GM18511 (cell line): ENCODE data around the gene SPACDR.
A peak's percentile ranks its signal among the peaks of the same experiment; 100 is the strongest.

ENCODE experiments used
- ATAC-seq: cut with Tn5 transposase; IDR thresholded peaks from one replicate; pipeline ENCODE4 v1.9.1; 2021; ENCODE audit warnings: mild to moderate bottlenecking, moderate library complexity; ENCODE audit not compliant: unreplicated experiment

The SPACDR gene

DNA sequence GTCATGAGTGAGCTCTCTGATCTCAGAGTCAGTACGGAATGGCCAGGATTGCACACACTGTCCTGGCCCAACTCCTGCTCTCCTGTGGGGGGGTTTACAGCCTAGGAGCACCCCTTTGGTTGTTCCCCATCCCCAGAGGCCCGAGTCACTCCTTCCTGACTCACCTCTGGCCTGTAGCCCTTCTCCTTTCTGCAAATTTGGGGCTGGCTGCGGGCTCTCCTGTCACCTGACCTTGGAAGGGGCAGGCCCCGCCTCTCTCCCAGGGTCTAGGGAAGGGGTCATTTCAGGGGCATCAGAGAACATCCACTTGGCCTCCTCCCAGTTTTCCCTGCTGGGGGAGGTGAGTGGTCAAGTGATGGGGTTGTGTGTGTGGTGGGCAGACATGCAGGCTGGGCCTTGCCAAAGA lies 21.4 kb upstream of the SPACDR start:
- no peak for ATAC-seq

DNA sequence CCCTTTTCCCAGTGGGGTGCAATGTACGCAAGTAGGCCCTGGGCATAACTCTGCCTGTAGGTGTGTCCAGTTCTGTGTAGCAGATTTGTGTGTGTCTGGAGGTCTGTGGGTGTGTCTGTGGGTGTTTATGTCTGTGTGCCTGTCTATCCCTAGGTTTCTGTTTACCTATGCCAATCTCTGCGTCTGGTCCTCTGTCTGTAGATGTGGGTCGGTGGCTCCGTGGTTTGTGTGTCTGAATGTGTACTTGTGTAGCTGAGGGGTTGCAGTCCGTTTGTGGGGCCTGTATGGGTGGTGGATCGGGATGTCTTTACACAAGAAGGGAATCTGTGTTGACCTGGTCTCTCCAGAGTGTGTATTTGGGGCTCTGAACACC lies 20.6 kb upstream of the SPACDR start:
- ATAC-seq, result no peak

DNA sequence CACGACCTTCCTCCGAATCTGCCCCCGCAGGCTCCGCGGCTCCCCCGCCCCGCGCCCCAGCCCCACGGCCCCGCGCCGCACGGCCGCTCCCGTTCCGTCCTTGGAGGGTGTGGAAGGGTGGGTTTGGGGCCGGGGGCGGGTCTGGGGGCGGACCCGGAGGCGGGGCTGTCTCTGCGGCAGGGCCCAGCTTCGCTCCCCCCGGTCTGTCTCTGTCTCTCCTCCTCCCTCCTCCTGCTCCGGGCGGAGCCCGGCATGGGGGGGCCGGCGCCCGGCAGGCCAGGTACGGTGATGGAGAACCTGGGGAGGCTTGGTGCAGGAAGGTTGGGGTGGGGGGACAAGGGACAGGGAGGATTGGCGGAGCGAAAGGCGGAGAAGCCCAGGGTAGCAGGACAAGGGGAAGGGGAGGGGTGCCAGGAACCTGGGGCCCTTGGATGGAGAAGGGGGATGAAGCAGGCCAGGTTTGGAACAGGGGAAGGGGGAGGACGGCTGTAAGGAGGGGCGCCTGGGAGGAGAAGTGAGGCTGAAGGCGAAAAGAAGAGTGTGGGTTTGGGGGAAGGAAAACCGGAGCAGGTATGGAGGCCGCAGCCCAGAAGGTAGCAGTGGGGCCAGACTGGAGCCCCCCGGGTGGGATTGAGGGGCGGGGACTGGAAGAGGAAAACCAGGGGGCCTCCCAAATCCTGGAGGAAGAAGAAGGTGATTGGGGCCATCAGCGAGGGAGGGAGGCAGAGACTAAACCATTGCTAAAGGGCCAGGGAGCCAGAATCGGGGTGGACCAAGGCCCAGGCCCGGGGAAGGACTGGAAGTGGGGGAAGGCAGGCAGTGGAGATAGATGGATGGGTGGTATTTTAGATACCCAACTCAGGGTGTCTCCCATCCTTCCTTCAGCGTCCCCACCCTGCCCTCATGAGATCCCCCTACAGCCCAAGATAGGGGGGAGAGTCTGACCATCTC lies 19.9 kb upstream of the SPACDR start, which contains the start of gene NYAP1:
Gene NYAP1, plus strand, starts transcription at position 206 of the 951 bp plus-strand sequence. CDS start 1,385 bp downstream, outside the sequence.
- peak; percentile 26 for ATAC-seq

GRCh38 chr7:100483090-100483721 lies 19.1 kb upstream of the SPACDR start:
- ATAC-seq, result peak; percentile 60

GRCh38 chr7:100482728-100483089 lies 18.6 kb upstream of the SPACDR start:
- ATAC-seq, result no peak

GRCh38 chr7:100481466-100481865 lies 17.4 kb upstream of the SPACDR start:
- ATAC-seq, result no peak

GRCh38 chr7:100478958-100479660 lies 15.0 kb upstream of the SPACDR start, which contains the start of gene TSC22D4:
Gene TSC22D4 (minus strand): TSS chr7:100479214. CDS start chr7:100478038, 1,176 bp downstream.
- ATAC-seq, result peak; percentile 71

DNA sequence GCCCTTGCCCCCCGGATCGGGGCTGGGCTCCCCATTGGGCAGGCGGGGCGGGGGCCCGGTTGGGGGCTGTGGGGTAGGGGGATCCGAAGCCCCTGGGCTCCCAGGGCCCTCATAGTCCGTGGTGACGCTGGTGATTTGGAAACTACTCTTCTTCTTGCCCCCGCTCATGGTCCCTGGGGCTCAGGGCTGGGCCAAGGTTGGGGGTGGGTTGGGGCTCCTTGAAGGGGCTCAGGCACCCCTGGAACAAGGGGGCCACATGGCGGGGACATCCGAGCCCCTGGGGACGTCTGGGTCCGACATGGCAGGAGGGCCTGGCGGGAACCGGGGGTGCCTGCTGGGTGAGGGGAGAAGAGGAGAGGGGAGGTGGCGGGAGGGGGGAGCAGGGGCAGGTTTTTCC lies 13.8 kb upstream of the SPACDR start:
- ATAC-seq, result no peak

GRCh38 chr7:100476903-100477870 lies 13.1 kb upstream of the SPACDR start:
- ATAC-seq, result no peak

DNA sequence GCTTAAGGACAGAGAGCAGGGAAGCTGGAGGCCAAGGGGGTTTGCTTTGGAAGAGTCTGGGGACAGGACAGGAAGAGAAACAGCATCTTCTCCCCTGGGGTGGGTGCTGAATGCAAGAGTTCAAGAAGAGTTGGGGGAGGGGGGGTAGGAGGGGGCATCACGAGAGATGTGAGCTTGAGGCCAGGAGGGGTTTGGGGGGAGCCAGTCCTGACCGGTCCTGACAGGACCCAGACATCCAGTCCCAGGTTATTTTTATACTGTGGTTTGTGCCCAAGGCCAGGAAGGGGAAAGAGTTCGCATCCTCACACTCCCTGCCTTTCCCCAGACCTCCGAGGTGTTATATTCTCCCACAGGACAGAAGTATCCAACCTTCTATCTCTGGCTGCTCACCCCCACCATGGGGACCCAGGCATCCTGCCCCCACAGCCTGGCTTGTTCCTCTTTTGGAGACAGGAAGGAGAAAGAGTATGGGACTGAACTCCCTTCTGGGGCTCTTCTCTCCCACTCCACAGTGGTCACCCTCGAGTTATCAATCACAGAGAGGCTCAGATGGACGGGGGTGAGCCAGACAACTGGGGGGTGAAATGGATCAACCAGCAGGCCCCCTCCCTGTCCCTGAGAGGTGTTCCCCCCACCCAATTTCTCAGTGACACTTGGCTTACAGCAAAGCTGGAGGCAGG lies 12.2 kb upstream of the SPACDR start:
- no peak for ATAC-seq

DNA sequence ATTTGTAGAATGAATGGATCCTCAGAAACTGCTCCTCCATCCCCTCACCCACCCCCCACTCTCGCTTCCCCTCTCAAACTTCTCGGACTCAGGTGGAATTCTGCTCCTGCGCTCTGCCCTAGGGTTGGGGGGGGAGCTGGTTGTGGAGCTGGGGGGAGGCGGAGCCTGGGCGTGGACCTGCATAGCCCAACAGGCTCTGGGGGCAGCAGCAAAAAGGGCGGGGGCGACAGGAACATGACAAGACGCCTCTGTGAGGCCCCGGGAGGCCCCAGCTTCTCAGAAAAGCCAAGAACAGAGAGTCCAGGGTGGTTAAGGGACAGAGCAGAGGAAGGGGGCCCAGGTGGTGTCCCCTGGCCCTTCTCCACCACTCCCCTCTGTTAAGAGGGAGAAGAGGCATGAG lies 11.5 kb upstream of the SPACDR start:
- no peak for ATAC-seq

DNA sequence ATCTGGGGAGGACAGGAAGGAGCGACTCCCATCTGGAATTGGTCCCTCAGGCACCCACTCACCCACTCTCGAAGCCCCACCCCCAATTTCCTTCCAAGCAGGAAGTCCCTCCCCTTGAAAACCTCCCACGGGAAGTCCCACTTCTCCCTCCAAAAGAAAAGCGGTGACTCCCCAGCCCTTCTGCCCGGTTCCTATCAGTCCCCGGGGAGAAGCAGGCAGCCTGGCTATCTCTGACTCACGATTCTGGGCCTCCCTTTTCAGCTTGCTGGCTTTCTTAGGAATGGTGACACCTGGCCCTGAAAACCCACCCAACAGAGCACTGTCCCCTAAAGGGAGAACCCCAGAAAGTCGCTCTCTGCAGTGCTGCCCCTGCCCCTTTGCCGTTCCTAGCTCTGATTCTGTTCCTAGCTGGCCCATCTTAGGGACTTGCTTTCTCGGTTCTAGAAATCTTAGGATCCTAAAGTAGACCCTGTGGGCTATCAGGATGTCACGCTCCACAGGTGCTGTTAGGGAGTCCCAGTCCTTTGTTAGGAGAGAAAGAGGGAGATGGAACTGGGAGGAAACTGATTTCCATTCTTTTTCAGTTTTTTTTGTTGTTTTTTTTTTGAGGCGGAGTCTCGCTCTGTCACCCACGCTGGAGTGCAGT lies 8.9 kb upstream of the SPACDR start:
- no peak for ATAC-seq

GRCh38 chr7:100472121-100472851 lies 8.2 kb upstream of the SPACDR start:
- ATAC-seq, result no peak

DNA sequence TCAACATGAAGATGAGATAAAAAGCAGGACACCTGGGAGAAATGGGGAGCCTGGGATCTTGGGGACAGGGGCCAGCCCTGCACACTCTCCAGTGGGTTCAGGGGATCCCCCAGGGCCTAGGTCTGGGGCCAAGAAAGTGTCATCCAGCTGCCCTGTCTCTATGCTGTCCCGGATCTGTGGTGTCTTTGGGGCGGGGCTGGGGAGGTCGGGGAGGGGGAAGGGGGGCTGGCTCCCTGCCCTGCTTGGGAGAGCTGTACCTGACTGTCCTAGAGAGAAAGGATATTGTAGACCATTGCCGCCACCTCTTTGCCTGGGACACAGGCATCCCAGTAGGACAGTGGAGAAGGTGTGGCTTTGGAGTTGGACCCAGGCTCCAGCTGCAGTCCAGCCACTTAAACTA lies 7.0 kb upstream of the SPACDR start:
- ATAC-seq, result no peak

- peak; percentile 77 for ATAC-seq
These were observed 5.4 kb upstream of the SPACDR start for GRCh38 chr7:100469227-100470044.

DNA sequence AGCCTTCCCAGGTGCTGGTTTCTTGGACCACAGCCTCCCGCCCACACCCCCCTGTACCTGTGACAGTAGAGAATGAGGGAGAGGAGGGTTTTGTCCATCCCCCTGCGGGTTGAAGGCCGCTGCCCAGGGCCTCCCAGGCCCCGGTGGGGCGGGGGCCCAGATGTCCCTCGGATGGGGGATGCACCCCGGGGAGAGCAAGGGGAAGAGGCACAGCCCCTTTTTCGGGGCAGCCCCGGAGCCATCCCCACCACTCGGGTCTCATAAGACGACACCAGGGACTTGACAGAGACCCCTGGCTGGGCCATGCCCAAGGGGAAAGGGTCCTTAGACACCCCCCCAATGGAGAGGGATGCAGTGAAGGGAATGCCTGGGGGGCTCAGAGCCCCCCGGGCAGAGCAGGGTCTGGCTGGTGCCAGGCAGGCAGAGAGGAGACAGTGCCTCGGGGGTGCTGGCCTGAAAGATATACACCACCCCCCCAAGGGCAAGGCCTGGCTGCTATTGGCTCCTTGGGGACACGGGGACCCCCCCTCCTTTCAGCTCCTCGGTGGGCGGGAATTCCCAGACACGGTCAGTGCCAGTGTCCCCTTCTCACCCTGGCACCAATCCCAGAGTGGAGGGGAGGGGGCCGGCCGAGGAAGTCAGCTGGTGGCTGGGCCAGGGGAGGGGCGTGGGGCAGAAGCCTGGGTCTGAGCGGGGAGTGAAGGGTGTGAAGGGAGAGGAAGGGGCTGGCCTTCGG lies 3.7 kb upstream of the SPACDR start:
- ATAC-seq, result no peak
